ENCODE results near the gene TBC1D22B.

The TBC1D22B gene

GRCh38 chr6:37376078-37376743, 118.6 kb downstream of the TBC1D22B start:
- TF ChIP-seq, protein P1, sequence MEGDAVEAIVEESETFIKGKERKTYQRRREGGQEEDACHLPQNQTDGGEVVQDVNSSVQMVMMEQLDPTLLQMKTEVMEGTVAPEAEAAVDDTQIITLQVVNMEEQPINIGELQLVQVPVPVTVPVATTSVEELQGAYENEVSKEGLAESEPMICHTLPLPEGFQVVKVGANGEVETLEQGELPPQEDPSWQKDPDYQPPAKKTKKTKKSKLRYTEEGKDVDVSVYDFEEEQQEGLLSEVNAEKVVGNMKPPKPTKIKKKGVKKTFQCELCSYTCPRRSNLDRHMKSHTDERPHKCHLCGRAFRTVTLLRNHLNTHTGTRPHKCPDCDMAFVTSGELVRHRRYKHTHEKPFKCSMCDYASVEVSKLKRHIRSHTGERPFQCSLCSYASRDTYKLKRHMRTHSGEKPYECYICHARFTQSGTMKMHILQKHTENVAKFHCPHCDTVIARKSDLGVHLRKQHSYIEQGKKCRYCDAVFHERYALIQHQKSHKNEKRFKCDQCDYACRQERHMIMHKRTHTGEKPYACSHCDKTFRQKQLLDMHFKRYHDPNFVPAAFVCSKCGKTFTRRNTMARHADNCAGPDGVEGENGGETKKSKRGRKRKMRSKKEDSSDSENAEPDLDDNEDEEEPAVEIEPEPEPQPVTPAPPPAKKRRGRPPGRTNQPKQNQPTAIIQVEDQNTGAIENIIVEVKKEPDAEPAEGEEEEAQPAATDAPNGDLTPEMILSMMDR (conservative IDR thresholded peaks at IDR 0.05) = no peak
- H3K27ac ChIP-seq = no peak overlapping the region

DNA sequence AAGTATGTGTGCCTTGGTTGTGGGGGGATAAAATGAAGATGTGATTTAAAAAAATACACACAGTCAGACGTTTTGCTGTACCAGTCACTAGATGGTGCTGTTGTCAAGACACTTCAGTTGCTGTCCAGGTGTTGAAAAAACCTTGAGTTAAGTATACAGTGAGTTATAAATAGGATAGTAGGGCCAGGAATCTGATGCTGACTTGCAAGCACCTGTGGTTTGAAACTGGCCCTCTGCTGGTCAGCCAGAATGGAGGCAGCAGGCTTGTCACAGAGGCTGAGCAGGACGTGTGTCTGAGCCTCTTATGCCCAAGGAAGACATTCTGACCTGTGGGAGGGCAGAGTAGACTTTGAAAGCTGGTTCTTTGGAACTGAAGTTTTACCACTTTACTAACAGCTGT, 124.0 kb downstream of the TBC1D22B start:
- no peak overlapping the region for H3K27ac ChIP-seq

More for the DNA sequence above, 124.0 kb downstream of the TBC1D22B start:
- TF ChIP-seq, protein P1 (conservative IDR thresholded peaks at IDR 0.05) = peak; percentile 91
